ENCODE data around the gene PHF21A.

- TF ChIP-seq CTCF (IDR thresholded peaks at IDR 0.05) = no peak
- no peak for TF ChIP-seq POLR2A (IDR thresholded peaks at IDR 0.05)
Measured at GRCh38 chr11:45995342-45995734, 125.9 kb downstream of the PHF21A start.
